AG10803 (cell line): ENCODE results near the gene SSR4.

ENCODE experiments used
- DNase-seq: peaks from one replicate; pipeline ENCODE4 v3.0.0; 2010; ENCODE audit warnings: low read depth
- H3K4me3 ChIP-seq: 2 replicates; pipeline ENCODE4 v1.5.1; 2011; ENCODE audit warnings: mild to moderate bottlenecking, low read length, control low read depth
- TF ChIP-seq, protein P1 (sequence below): conservative IDR thresholded peaks from 2 replicates; pipeline ENCODE4 v1.5.1; 2011; ENCODE audit warnings: mild to moderate bottlenecking, low read length, control low read depth, inconsistent platforms

Gene SSR4

DNA sequence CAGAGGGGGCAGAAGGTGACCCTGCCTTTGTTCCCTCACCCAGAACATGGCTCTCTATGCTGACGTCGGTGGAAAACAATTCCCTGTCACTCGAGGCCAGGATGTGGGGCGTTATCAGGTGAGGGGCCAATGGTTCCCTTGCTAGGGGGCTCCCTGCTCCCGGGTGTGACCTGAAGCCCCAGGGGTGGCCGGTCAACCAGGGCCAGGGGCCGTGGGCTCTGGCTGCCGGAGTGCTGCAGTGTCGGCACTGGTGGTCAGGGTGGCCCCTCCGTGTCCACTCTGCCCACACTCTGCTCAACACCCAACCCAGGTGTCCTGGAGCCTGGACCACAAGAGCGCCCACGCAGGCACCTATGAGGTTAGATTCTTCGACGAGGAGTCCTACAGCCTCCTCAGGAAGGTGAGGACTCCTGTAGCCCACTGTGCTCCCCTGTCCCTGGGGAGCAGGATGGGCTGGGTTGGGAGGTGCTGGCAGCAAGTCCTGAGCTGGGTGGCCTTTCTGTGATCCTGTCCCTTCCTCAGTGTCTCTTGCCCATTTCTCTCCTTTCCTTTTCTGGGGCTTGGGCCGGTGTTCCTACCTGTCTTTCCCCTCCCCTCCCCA lies 3.0 kb downstream of the SSR4 start:
- DNase-seq = no peak
- TF ChIP-seq, protein P1, sequence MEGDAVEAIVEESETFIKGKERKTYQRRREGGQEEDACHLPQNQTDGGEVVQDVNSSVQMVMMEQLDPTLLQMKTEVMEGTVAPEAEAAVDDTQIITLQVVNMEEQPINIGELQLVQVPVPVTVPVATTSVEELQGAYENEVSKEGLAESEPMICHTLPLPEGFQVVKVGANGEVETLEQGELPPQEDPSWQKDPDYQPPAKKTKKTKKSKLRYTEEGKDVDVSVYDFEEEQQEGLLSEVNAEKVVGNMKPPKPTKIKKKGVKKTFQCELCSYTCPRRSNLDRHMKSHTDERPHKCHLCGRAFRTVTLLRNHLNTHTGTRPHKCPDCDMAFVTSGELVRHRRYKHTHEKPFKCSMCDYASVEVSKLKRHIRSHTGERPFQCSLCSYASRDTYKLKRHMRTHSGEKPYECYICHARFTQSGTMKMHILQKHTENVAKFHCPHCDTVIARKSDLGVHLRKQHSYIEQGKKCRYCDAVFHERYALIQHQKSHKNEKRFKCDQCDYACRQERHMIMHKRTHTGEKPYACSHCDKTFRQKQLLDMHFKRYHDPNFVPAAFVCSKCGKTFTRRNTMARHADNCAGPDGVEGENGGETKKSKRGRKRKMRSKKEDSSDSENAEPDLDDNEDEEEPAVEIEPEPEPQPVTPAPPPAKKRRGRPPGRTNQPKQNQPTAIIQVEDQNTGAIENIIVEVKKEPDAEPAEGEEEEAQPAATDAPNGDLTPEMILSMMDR = no peak
- H3K4me3 ChIP-seq = no peak overlapping the region

DNA sequence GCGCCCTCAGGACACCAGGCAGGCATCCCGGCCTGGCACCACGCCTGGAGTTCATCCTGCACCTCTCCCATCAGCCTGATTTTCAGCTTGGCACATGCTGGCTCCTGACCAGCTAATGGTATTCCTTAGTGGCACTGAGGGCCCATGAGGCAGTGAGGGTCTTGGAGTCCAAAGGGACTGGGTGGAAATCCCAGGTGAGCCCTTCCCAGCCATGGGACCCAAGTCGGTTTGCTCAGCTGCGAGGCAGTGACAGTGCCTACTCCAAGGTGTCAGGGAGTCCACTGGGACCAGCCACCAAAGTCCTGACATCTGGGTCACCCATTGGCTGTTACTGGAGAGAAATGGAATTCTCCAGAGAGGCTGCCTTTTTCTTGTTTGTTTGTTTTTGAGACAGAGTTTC lies 4.9 kb downstream of the SSR4 start:
- TF ChIP-seq, protein P1 = no peak
- no peak overlapping the region for H3K4me3 ChIP-seq
- DNase-seq = no peak

DNA sequence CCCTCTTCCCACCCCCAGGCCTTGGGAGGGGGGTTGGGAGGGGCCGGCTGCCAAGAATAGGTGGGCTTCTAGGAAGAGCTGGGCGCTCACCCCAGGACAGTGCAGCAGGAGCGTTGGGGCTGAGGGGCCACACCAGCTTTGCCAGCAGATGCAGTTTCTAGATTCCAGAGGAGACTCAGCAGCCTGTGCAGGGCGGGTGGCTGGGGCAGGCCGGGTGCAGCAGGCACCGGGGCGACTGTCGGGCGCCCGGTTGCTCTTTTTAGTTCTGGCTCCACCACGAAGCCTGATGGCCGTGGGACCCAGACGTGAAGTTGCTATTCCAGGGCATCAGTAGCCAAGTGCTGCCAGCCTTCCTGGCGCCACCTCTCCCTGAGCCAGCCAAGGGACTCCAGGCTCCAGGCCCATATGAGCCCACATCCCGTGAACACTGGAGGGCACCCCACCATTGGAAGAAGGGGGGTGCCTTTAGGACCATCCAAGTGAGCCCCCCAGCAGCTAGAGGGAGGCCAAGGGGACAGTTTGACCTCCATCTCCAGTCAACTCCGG lies 5.8 kb downstream of the SSR4 start:
- H3K4me3 ChIP-seq = no peak overlapping the region
- TF ChIP-seq, protein P1 = no peak
- no peak for DNase-seq

DNA sequence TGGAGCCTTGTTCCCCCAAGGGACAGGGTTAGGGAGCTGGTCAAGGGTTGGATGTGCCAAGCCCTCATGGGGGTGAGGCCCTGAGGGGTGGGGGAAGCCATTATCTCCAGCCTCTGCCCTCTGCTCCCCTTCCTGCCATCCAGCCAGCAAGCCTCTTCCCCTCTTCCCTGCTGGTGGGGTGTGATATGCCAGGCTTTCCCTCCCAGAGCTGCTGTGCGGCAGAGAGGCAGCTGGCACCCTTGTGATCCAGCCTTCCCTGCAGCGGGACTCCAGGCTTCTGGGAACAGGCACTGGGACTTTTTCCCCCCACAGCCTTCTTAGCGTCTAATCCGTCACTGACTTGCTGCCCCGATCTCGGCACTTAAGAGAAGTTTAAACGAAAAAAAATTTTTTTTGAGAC lies 6.3 kb downstream of the SSR4 start:
- no peak for DNase-seq
- H3K4me3 ChIP-seq = no peak overlapping the region
- TF ChIP-seq, protein P1 = no peak

DNA sequence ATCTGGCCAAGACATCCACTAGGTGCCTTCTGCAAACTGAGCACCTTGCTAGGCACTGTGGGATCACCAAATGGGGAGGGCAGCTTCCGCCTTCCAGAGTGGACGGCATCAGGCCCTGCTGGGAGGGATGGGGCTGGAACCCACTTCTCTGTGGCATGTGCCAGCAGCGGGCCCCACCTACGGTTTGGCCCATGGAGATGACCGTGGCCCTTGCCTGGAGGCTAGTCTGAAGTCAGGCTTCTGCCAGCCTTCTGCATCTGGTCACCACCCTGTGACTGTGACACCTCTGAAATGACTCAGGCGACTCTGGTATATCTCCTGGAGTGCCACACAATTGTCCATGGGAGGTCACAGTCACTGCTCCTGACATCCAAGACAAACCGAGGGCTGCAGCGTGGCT lies 7.2 kb downstream of the SSR4 start:
- TF ChIP-seq, protein P1 = no peak
- DNase-seq = no peak
- H3K4me3 ChIP-seq = no peak overlapping the region

DNA sequence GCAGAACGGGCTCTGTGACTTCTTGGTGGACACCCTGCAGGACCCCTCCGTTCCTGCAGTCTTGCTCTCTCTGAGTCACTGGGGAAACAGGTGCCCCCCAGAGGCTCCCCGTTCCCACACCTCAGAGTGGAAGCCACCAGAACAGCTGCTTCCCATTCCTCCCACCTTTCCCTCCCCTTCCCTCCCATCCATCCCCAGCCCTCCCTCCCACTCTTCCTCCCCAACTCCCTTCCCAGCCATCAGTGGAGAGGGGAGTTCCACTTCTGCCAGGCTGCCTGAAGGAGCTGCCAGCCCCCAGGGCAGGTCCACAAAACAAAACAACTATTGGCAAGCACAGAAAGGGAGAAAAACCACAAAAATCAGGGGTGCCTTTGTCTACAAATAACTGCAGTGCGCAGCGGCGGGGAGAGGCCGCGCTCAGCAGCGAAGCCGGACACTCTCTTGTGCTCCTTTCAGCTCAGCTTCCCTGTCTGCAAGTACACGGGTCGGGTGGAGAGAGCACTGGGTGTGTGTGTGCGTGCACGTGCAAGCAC lies 8.1 kb downstream of the SSR4 start:
- TF ChIP-seq, protein P1 = no peak
- DNase-seq = no peak
- no peak overlapping the region for H3K4me3 ChIP-seq

DNA sequence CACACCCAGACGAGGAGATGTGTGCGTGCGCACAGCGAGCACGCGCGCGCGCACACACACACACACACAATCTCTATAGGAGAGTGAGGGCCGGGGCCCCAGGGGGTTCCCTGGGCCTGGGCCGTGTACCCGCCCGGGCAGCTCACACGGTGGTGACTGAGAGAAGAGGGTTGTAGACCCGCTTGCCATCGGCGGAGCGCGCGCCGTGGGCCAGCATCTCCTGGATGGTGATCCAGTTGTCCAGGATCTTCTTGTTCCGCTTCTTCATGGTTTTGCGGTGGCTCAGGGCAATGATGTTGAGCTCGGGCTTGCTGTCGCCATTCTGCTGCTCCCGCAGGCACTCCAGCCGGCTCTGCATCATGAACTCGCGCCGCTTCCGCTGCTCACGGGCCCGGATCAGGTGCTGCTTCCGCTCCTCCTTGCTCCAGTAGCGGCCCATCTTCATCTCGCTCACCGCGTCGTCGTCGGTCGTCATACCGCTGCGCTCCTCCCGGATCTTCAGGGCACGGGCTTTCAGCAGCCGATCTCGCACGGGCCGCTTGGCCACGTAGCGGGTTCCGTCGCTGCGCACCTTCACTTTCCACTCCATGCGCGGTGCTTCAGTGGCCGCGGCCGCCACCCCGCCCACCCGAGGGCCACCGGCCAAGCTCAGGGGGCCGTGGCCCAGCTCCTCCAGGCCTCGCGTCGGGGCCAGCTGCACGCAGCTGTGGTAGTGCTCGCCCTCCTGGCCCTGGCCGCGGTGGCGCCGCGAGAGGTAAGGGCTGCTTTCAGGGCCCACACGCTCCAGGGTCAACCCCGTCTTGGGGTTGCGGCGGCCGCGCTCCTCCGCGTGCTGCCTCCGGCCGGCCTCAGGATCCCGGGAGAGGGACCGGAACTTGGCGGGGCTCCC lies 9.0 kb downstream of the SSR4 start:
- TF ChIP-seq, protein P1 = no peak
- DNase-seq = no peak
- H3K4me3 ChIP-seq = no peak overlapping the region
